Frontal cortex (tissue), 4 donors: ENCODE results near the gene NRARP. TPM values are rescaled to one million over a fixed set of nuclear protein-coding genes. Genes with fewer than 3 reads are reported as not detected.
A peak's percentile ranks its signal among the peaks of the same experiment; 100 is the strongest.
"Not testable (repeated sequence)": the region's sequence is repeated elsewhere in the genome, so short reads cannot be mapped to it uniquely, and the experiment has no call there.

Experiments used
- DNase-seq, 2 donors: peaks; one replicate each; pipeline ENCODE4 v3.0.0; 2012; ENCODE audit warnings: low spot score in 2 of 2
- FAIRE-seq: peaks from 2 replicates; lab custom pipeline; 2012; peaks lifted over from hg19 to GRCh38; lab: Jason Lieb, UNC
- total RNA-seq: library from RNA; depleted of rRNA; stranded (reverse); fragments of >200 nt; gene quantifications from one replicate; pipeline ENCODE4 v1.2.3, GENCODE V29; 2014
- donor health status: control.
- donor health status: control.
- donor health status: control.

The NRARP gene, protein sequence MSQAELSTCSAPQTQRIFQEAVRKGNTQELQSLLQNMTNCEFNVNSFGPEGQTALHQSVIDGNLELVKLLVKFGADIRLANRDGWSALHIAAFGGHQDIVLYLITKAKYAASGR
- total RNA-seq, result 3.7 TPM

- DNase-seq (peak; percentile 95 to 97), FAIRE-seq (no peak)
Observed at GRCh38 chr9:137302118-137302448, at the start of gene NRARP. TSS of gene NRARP (minus strand) at chr9:137302271. CDS start at chr9:137301928, 343 bp downstream.

GRCh38 chr9:137350696-137351584, 48.9 kb upstream of the NRARP start:
- FAIRE-seq, result no peak

GRCh38 chr9:137349471-137350033, 47.5 kb upstream of the NRARP start:
- peak in 1 of 2 donors; percentile 20 for DNase-seq
- no peak for FAIRE-seq

More at GRCh38 chr9:137350696-137351584, 48.9 kb upstream of the NRARP start:
- no peak for DNase-seq

- DNase-seq, result no peak
- no peak for FAIRE-seq
Observed at GRCh38 chr9:137348769-137349470, 46.8 kb upstream of the NRARP start.

GRCh38 chr9:137347928-137348327, 45.9 kb upstream of the NRARP start:
- no peak for DNase-seq
- no peak for FAIRE-seq

DNA sequence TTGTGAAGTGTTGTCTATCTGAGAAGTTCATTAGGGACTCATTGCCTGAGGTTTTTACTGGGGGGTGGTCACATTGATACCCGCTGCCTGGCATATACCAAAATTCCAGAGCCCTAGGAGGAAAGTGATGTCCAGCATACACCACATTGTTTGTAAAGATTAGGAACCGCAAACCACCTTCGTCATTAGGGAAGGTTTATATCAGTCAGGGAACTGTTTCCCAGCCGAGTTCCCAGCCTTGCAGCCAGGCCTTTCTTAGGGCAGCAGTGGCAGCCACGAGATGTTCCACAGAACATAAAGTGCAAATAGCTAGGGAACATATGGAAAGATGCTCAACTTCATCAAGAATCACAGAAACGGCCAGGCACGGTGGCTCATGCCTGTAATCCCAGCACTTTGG, 40.4 kb upstream of the NRARP start:
- DNase-seq, result no peak
- FAIRE-seq, result no peak

GRCh38 chr9:137341227-137341626, 39.2 kb upstream of the NRARP start:
- DNase-seq (no peak), FAIRE-seq (no peak)

DNA sequence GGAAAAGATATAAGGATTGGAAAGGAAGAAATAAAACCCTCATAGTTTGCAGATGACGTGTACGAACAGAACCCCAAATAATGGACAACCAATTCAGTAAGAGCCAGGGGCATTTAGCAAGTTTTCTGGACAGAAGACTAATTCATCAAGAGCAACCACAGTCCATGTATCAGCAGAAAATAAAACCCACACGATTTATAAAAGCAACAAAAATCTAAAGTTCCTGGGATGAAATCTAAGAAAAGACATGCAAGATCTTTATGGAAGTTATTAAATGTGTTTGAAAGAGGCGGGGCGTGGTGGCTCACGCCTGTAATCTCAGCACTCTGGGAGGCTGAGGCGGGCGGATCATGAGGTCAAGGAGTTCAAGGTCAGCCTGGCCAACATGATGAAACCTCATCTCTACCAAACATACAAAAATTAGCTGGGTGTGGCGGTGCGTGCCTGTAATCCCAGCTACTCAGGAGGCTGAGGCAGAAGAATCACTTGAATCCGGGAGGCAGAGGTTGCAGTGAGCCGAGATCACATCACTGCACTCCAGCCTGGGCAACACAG, 37.9 kb upstream of the NRARP start:
- DNase-seq, FAIRE-seq: not testable (repeated sequence)

DNA sequence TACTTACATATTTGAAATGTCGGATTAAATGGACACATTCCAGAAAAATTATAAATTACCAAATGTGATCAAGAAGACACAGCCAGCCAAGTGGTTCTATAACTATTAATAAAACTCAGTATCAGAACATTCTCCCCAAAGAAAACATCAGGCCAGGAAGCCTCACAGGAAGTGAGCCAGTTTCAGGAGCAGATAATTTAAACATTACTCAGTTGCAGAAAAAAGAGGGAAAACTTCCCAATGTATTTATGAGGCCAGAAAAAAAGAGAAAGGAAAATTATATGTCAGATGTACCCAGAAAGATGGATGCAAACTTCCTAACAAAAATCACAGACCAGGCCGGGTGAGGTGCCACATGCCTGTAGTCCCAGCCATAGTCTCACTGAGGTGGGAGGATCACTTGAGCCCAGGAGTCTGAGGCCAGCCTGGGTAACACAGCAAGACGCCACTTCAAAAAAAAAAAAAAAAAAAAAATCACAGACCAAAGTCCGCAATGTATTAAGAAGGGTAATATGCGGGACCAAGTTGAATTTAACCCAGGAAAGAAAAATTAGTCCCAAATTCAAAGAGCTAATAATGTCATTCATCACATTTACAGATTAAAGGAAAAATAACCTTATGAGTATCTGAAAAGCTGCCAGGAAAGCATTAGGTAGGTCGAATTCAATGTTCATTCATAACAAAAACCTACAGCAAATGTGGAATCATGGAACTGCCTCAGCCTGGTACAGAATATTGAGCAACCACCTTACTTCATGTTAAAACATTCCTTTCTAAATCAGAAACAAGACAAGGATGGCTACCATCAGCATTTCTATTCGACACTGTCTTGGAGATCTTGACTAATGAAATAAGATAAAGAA, 37.2 kb upstream of the NRARP start:
- DNase-seq (no peak), FAIRE-seq (no peak)

- FAIRE-seq (peak; percentile 30), DNase-seq (no peak)
Observed at GRCh38 chr9:137336735-137337134, 34.7 kb upstream of the NRARP start.

DNA sequence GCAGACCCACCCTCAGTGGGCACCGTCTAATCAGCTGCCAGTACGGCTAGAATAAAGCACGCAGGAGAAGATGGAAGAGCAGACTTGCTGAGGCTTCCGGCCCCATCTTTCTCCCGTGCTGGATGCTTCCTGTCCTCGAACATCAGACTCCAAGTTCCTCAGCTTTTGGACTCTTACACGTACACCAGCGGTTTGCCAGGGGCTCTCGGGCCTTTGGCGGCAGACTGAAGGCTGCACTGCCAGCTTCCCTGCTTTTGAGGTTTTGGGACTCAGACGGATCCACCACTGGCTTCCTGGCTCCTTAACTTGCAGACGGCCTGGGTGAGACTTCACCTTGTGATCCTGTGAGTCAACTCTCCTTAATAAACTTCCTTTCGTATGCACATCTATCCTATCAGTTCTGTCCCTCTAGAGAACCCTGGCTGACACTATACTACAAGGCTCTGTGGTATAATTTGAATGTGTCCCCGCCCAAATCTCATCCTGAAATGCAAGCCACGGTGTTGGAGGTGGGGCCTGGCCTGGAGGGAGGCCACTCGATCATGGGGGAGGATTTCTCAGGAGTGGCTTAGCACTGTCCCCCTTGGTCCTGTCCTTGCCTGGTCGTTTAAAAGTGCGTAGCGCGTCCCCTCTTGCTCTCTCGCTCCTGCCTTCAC, 31.1 kb upstream of the NRARP start:
- DNase-seq (no peak), FAIRE-seq (no peak)

DNA sequence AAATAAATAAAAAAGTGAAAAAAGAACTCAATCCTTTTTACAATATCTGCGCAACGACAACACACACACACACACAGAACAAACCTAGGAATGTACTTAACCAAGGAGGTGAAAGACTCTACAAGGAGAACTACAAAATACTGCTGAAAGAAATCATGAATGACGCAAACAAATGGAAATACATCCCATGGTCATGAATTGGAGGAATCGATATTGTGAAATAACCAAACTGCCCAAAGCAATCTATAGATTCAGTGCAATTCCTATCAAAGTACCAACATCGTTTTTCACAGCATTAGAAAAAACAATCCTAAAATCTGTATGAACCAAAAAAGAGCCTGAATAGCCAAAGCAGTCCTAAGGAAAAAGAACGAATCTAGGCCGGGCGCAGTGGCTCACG, 29.9 kb upstream of the NRARP start:
- DNase-seq, result no peak
- no peak for FAIRE-seq

GRCh38 chr9:137330689-137331088, 28.6 kb upstream of the NRARP start:
- DNase-seq, result no peak
- no peak for FAIRE-seq

DNA sequence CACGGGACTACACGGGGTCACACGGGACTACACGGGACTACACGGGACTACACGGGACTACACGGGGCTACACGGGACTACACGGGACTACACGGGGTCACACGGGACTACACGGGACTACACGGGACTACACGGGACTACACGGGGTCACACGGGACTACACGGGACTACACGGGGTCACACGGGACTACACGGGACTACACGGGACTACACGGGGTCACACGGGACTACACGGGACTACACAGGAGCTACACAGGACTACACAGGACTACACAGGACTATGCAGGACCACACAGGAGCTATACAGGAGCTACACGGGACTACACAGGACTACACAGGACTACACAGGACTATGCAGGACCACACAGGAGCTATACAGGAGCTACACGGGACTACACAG, 27.5 kb upstream of the NRARP start:
- DNase-seq, FAIRE-seq: not testable (repeated sequence)

DNA sequence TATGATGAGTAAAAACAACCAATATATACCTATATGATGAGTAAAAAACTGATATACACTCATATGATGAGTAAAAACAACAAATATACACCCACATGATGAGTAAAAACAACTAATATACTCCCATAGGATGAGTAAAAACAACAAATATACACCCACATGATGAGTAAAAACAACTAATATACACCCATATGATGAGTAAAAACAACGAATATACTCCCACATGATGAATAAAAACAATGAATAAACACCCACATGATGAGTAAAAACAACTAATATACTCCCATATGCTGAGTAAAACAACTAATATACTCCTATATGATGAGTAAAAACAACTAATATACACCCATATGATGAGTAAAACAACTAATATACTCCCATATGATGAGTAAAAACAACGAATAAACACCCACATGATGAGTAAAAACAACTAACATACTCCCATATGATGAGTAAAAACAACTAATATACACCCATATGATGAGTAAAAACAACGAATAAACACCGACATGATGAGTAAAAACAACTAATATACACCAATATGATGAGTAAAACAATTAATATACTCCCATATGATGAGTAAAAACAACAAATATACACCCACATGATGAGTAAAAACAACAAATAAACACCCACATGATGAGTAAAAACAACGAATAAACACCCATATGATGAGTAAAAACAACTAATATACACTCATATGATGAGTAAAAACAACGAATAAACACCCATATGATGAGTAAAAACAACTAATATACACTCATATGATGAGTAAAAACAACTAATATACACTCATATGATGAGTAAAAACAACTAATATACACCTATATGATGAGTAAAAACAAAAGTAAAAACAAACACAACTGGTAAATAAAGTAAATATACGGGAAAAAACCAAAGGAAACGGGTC, 25.8 kb upstream of the NRARP start:
- not testable (repeated sequence) for DNase-seq
- peak; percentile 100 for FAIRE-seq

GRCh38 chr9:137326445-137327065, 24.5 kb upstream of the NRARP start:
- FAIRE-seq (no peak), DNase-seq (no peak)

DNA sequence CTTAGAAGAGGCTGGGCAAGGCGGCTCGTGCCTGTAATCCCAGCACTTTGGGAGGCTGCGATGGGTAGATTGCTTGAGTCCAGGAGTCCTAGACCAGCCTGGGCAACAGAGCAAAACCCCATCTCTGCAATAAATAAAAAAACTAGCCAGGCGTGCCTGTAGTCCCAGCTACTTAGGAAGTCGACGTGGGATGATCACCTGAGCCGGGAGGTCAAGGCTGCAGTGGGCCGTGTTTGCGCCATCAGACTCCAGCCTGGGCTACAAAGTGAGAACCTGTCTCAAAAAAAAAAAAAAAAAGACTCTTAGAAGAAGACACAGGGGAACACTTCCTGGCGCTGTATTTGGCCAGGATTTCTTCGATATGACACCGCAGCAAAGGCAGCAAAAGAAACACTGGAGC, 23.7 kb upstream of the NRARP start:
- FAIRE-seq (no peak), DNase-seq (no peak)
